Cardiac fibroblast (primary cell): ENCODE results near the gene YARS1.

Experiments
- DNase-seq, 2 donors: peaks; one replicate each; pipeline versions ENCODE4 v3.0.0 to v3.0.0-alpha.2; 2010; ENCODE audit warnings: low read depth in 2 of 2
- H3K4me3 ChIP-seq, 2 donors: replicated peaks in 1 of 2; 1 replicate in 1 of 2; 2 replicates in 1 of 2; pipeline ENCODE4 v1.5.1; 2011; ENCODE audit warnings: low read depth in 2 of 2, low read length in 2 of 2, mild to moderate bottlenecking in 2 of 2, moderate library complexity in 1 of 2
- TF ChIP-seq, protein P1 (sequence below): IDR thresholded peaks from one replicate; pipeline ENCODE4 v1.5.1; 2011; ENCODE audit warnings: low read depth, mild to moderate bottlenecking, low read length, inconsistent platforms

Gene YARS1

DNA sequence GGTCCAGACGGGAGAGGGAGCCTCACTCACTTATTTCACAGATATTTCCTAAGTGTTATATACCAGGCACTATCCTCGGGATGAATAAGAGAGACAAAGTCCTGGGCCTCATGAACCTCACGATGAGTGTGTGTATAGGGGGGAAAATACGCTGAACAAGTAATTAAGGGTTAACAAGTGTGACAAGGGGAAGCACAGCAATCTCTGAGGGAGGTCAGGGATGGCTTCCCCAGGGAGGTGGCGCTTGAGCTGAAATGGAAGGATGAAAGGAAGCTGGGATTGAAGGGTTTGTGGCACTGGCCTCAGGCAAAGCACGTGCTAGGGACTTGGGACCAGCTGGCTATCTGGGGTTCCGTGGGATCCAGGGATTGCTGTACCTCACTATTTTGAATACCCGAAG, 68.2 kb downstream of the YARS1 start:
- no peak for DNase-seq
- no peak overlapping the region for H3K4me3 ChIP-seq
- TF ChIP-seq, protein P1, sequence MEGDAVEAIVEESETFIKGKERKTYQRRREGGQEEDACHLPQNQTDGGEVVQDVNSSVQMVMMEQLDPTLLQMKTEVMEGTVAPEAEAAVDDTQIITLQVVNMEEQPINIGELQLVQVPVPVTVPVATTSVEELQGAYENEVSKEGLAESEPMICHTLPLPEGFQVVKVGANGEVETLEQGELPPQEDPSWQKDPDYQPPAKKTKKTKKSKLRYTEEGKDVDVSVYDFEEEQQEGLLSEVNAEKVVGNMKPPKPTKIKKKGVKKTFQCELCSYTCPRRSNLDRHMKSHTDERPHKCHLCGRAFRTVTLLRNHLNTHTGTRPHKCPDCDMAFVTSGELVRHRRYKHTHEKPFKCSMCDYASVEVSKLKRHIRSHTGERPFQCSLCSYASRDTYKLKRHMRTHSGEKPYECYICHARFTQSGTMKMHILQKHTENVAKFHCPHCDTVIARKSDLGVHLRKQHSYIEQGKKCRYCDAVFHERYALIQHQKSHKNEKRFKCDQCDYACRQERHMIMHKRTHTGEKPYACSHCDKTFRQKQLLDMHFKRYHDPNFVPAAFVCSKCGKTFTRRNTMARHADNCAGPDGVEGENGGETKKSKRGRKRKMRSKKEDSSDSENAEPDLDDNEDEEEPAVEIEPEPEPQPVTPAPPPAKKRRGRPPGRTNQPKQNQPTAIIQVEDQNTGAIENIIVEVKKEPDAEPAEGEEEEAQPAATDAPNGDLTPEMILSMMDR, result no peak

DNA sequence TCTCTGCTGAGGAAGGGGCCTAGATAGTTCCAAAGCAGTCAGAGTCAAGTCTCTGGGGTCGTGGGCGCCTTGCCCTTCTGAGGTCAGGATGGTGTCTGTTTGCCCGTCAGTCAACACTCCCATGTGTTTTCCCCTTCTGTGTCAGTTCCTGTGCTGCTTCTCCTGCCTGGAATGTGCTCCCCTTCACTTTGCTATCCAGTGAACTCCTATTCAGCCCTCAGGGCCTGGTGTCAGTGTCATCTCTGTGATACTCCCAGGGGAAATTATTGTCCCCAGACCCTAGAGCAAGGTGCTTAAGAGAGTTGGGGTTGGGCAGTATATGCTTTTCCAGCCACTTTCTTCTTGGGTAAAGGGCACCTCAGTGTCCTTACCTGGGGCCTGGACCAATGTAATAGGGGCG, 68.8 kb downstream of the YARS1 start:
- no peak for DNase-seq
- no peak overlapping the region for H3K4me3 ChIP-seq
- TF ChIP-seq, protein P1, result no peak

DNA sequence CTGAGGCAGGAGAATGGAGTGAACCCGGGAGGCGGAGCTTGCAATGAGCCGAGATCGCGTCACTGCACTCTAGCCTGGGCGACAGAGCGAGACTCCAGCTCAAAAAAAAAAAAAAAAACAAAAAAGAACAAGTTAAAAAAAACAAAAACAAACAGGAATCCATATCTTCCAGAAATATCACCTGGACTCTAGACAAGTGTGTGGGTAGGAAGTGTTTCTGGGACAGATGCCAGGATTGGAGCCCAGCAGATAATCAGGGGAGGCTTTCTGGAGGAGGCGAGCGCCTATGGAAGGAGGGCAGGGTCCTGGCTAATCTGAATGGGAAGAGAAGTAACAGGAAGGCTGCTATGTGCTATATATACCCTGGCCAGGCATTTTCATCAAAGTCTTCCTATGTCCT, 71.0 kb downstream of the YARS1 start:
- H3K4me3 ChIP-seq, result no peak overlapping the region
- DNase-seq, result no peak
- TF ChIP-seq, protein P1, result no peak

DNA sequence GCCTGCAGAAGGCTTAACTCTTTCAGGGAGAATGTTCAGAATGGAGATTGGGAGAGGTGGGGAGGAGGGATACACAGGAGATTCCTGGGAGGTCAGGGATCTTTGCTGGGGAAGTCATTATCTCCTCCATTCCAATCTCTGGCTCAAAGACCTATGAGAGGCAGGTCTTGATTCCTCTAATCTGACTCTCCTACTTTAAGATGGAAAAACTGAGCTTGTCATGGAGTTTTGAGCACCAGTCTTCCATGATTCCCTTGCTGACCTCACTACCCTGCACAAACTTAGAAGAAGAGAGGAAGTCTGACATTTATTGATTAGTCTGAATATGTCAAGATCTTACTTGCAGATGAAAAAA, 73.1 kb downstream of the YARS1 start:
- no peak overlapping the region for H3K4me3 ChIP-seq
- DNase-seq, result no peak
- TF ChIP-seq, protein P1, result no peak

DNA sequence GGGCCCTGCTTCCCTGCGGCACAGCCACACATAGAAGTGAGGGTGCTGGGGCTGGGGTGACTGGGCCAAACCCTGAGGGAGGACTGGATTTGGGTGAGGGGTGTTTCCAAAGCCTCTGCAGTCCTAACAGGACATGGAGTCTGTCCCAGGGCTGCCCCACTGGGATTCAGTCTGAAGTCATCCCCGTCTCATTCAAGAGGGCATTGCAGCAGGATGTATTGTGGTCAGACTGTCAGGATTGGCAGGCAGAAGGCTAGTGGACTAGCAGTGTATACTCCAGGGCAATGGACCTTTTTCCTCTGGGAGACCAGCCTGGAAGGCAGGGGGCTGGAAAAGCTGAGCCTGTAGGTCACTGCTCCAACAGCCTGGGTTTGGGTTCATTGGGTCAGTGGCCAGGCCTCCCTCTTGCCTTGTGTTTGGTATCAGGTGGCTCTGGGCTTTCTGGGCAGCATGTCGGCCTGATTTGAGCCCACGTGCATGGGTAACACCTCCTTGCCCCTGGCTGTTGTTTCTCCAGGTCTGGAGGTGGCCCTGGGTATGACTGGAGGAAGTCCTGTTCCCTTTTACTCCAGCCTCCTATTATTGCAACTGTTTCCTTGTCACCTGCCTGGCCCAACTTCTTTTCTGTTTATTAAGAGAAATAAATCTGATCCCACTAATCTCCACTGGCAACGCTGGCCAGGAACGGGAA, 73.6 kb downstream of the YARS1 start:
- TF ChIP-seq, protein P1, result no peak
- H3K4me3 ChIP-seq, result no peak overlapping the region
- no peak for DNase-seq

DNA sequence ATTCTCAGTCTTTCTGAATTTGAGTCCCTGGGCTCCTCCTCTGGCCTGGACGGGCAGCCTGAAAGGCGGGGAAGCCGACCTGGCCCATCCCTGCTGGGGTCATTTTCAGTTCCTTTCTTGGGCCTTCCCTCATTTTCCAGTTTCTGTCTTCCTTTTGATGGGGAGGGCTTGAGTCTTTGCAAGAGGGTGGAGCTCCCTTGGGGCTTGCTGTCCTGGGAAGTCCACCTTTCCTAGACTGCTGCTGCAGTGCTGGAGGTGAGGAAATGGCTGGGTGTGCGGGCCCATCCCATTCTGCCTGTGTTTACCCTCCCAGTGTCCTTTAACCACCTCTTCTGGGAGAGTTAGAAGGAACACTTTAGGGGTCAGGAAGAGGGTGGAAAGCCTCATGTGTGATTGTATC, 74.2 kb downstream of the YARS1 start:
- H3K4me3 ChIP-seq, result peak overlapping the region in 1 of 2 donors; percentile 59
- DNase-seq, result no peak
- TF ChIP-seq, protein P1, result no peak
